Peyer's patch (tissue), 4 donors: ENCODE results near the gene NCBP2.

Experiments
- POLR2A ChIP-seq, 2 donors: fragments of 450-650 bp; IDR thresholded peaks; one replicate each; pipeline ENCODE4 v1.5.1; 2017; ENCODE audit warnings: antibody characterized with exemption in 2 of 2, mild to moderate bottlenecking in 2 of 2, moderate library complexity in 2 of 2
- TF ChIP-seq, protein P1 (sequence below), 6 experiments: fragments of 450-650 bp in 4 of 6; fragments of 200-600 bp in 2 of 6; sonication (generic) in 1 of 6; IDR thresholded peaks; one replicate each; pipeline ENCODE4 v1.5.1; 2017 to 2019; ENCODE audit warnings: antibody characterized with exemption in 6 of 6, mild to moderate bottlenecking in 3 of 6, moderate library complexity in 1 of 6

- TF ChIP-seq, protein P1, sequence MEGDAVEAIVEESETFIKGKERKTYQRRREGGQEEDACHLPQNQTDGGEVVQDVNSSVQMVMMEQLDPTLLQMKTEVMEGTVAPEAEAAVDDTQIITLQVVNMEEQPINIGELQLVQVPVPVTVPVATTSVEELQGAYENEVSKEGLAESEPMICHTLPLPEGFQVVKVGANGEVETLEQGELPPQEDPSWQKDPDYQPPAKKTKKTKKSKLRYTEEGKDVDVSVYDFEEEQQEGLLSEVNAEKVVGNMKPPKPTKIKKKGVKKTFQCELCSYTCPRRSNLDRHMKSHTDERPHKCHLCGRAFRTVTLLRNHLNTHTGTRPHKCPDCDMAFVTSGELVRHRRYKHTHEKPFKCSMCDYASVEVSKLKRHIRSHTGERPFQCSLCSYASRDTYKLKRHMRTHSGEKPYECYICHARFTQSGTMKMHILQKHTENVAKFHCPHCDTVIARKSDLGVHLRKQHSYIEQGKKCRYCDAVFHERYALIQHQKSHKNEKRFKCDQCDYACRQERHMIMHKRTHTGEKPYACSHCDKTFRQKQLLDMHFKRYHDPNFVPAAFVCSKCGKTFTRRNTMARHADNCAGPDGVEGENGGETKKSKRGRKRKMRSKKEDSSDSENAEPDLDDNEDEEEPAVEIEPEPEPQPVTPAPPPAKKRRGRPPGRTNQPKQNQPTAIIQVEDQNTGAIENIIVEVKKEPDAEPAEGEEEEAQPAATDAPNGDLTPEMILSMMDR (IDR thresholded peaks at IDR 0.05): no peak
- no peak for TF ChIP-seq POLR2A (IDR thresholded peaks at IDR 0.05)
Observed at GRCh38 chr3:196970547-196971093, 28.3 kb upstream of the NCBP2 start.
